Esophagus muscularis mucosa (tissue), 4 donors: Measurements from ENCODE around the gene RTN4.
"Not testable (repeated sequence)": the region's sequence is repeated elsewhere in the genome, so short reads cannot be mapped to it uniquely, and the experiment has no call there.

Source experiments
- CTCF ChIP-seq, 3 experiments: fragments of 200-600 bp in 2 of 3; fragments of 450-650 bp in 1 of 3; sonication (generic) in 2 of 3; IDR thresholded peaks; one replicate each; pipeline ENCODE4 v1.5.1; 2017 to 2019; ENCODE audit warnings: antibody characterized with exemption in 3 of 3, mild to moderate bottlenecking in 2 of 3, moderate library complexity in 1 of 3
- EP300 ChIP-seq: sonication (generic); formaldehyde crosslinking; IDR thresholded peaks from one replicate; pipeline ENCODE4 v1.6.1; 2017; ENCODE audit warnings: antibody characterized with exemption
- POLR2A ChIP-seq: fragments of 450-650 bp; IDR thresholded peaks from one replicate; pipeline ENCODE4 v1.6.1; 2017; ENCODE audit warnings: antibody characterized with exemption, moderate library complexity, mild to moderate bottlenecking, low read depth

- not testable (repeated sequence) for TF ChIP-seq CTCF (IDR thresholded peaks at IDR 0.05); EP300; POLR2A
Measured at GRCh38 chr2:55053225-55053624, 3.0 kb upstream of the RTN4 start.
